ENCODE data around the gene LIMD2.

- TF ChIP-seq CTCF (IDR thresholded peaks at IDR 0.05) (no peak), POLR2A (IDR thresholded peaks at IDR 0.05) (no peak)
Measured at GRCh38 chr17:63688396-63689020, 11.4 kb downstream of the LIMD2 start.
